ENCODE data around the gene THOC1. TPM values are rescaled to one million over a fixed set of nuclear protein-coding genes. Genes with fewer than 3 reads are reported as not detected.

The THOC1 gene
- total and polyA plus RNA-seq, 9 donors = 19.3 to 46.0 (median 35.6) TPM

DNA sequence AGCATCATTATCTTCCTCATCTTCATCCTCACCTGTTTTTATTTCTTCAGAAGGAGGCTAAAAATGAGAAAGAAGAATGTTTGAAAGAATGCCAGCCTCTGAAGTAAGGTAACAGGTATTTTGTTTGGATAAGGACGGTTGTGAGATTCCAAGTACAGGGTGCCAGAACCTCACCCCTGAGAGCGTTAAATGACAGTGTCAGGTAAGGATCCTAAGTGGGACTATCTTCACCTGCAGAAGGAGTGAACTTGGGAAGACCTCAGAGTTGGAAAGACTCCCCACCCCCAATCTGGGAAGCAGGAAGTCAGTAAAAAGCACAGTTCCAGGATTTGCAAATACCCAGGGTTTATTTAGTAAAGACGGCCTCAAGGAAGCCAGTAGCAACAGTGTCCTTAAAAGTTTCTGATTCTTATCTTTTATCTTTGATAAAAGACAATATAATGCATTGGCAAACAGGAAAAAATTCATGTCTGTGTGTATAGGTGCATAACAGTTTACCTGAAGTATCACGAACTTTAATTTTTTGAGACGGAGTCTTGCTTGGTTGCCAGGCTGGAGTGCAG lies 52.3 kb downstream of the THOC1 start:
- no peak for DNase-seq
- H3K27ac ChIP-seq = no peak overlapping the region
- H3K4me3 ChIP-seq = no peak overlapping the region
- H3K4me1 ChIP-seq (ENCODE audit: insufficient read depth) = no peaks in the 10 kb centered on the region
- no peaks in the 10 kb centered on the region for H3K36me3 ChIP-seq
- TF ChIP-seq CTCF (IDR thresholded peaks at IDR 0.05) = no peak
- TF ChIP-seq EP300 (IDR thresholded peaks at IDR 0.05) = no peak
- no peak for TF ChIP-seq POLR2A (IDR thresholded peaks at IDR 0.05)
- H3K9me3 ChIP-seq = no peaks in the 10 kb centered on the region
- intact Hi-C loops (cut with DNase I) = no loop called here
- no peaks in the 10 kb centered on the region for H3K27me3 ChIP-seq
- WGBS, 3 donors = 87 to 91% (median 90%) methylated on average over 5 of the region's 5 CpGs

- Histone ChIP-seq H3K27ac (no peak overlapping the region), H3K36me3 (no peaks in the 10 kb centered on the region), H3K4me1 (ENCODE audit: insufficient read depth) (no peaks in the 10 kb centered on the region), H3K9me3 (no peaks in the 10 kb centered on the region), H3K27me3 (no peaks in the 10 kb centered on the region), H3K4me3 (no peak overlapping the region)
- WGBS, 3 donors = 44 to 67% (median 55%) methylated on average over 3 of the region's 3 CpGs
- TF ChIP-seq POLR2A (IDR thresholded peaks at IDR 0.05) (no peak), CTCF (IDR thresholded peaks at IDR 0.05) (no peak), EP300 (IDR thresholded peaks at IDR 0.05) (no peak)
- intact Hi-C loops (cut with DNase I) = no loop called here
- DNase-seq = no peak
Observed at GRCh38 chr18:213966-214365, 53.9 kb downstream of the THOC1 start.

DNA sequence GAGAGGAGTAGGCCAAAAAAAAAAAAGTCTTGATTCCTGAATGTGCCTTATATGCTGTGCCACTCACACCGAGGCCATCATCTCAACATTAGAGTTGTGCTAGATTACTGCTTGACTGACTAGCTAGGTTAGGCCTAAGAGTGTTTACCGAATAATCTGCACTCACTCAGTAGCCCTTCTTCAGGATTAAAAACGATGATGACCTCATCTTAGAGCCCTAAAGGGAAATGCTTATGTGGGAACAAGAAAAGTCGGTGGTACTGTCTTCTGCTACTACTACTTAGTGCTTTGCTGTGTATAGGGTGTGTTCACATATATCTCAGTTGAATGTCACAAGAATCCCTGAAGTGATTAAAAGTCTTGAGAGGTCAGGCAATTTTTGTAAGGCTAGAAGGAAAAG lies 54.3 kb downstream of the THOC1 start:
- intact Hi-C loops (cut with DNase I) = no loop called here
- no peaks in the 10 kb centered on the region for H3K4me1 ChIP-seq (ENCODE audit: insufficient read depth)
- 87 to 93% (median 88%) methylated on average over 4 of the region's 4 CpGs for WGBS, 3 donors
- no peak overlapping the region for H3K27ac ChIP-seq
- TF ChIP-seq EP300 (IDR thresholded peaks at IDR 0.05) (no peak), CTCF (IDR thresholded peaks at IDR 0.05) (no peak), POLR2A (IDR thresholded peaks at IDR 0.05) (no peak)
- H3K4me3 ChIP-seq = no peak overlapping the region
- H3K27me3 ChIP-seq = no peaks in the 10 kb centered on the region
- no peaks in the 10 kb centered on the region for H3K36me3 ChIP-seq
- DNase-seq = no peak
- no peaks in the 10 kb centered on the region for H3K9me3 ChIP-seq

DNA sequence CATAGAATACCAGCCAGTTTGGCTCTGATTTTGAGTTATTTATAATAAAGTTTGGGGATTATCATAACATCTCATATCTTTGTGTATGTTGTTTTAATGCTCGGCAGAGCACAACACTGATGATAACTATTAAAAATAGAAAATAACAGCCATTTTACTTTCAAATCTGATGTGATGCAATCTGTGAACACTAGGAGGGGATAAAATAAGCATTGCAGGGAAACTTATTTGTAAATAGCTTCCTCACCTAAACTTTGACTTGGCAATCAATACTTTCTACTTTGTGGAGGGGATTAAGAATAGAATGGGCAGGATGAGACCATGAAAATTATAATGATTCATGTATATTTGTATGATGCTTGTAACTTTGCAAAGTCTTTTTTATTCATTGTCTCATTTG lies 55.1 kb downstream of the THOC1 start:
- WGBS, 3 donors = 55 to 76% (median 73%) methylated on average over 1 of the region's 1 CpG
- Histone ChIP-seq H3K27me3 (no peaks in the 10 kb centered on the region), H3K4me1 (ENCODE audit: insufficient read depth) (no peaks in the 10 kb centered on the region), H3K9me3 (no peaks in the 10 kb centered on the region), H3K36me3 (no peaks in the 10 kb centered on the region), H3K27ac (no peak overlapping the region), H3K4me3 (no peak overlapping the region)
- TF ChIP-seq EP300 (IDR thresholded peaks at IDR 0.05) = no peak
- no peak for TF ChIP-seq CTCF (IDR thresholded peaks at IDR 0.05)
- no peak for TF ChIP-seq POLR2A (IDR thresholded peaks at IDR 0.05)
- no peak for DNase-seq
- intact Hi-C loops (cut with DNase I) = no loop called here
